Stomach smooth muscle (tissue), 2 donors: Measurements from ENCODE around the gene ORAI3.

Experiments
- H3K27ac ChIP-seq: one replicate; pipeline ENCODE4 v1.7.0; 2013; ENCODE audit warnings: mild to moderate bottlenecking, low read length, inconsistent platforms
- H3K27me3 ChIP-seq, 2 donors: one replicate each; pipeline ENCODE4 v1.7.0; 2013; ENCODE audit warnings: low read length in 2 of 2; ENCODE audit not compliant: insufficient read depth in 2 of 2, control insufficient read depth in 1 of 2
- H3K36me3 ChIP-seq, 2 donors: one replicate each; pipeline ENCODE4 v1.7.0; 2013; ENCODE audit warnings: low read length in 2 of 2; ENCODE audit not compliant: control insufficient read depth in 2 of 2, insufficient read depth in 2 of 2
- H3K4me1 ChIP-seq: one replicate; pipeline ENCODE4 v1.7.0; 2013; ENCODE audit warnings: low read length; ENCODE audit not compliant: control insufficient read depth, insufficient read depth
- H3K4me3 ChIP-seq, 2 donors: one replicate each; pipeline ENCODE4 v1.7.0; 2013; ENCODE audit warnings: low read length in 2 of 2
- H3K9ac ChIP-seq, 2 donors: one replicate each; pipeline ENCODE4 v1.7.0; 2013; ENCODE audit warnings: low read length in 2 of 2, mild to moderate bottlenecking in 1 of 2
- H3K9me3 ChIP-seq, 2 donors: one replicate each; pipeline ENCODE4 v1.7.0; 2013; ENCODE audit warnings: low read length in 2 of 2; ENCODE audit not compliant: control insufficient read depth in 2 of 2
- donor health status: healthy.
- donor health status: Pancreatic carcinoma.

ORAI3 gene

DNA sequence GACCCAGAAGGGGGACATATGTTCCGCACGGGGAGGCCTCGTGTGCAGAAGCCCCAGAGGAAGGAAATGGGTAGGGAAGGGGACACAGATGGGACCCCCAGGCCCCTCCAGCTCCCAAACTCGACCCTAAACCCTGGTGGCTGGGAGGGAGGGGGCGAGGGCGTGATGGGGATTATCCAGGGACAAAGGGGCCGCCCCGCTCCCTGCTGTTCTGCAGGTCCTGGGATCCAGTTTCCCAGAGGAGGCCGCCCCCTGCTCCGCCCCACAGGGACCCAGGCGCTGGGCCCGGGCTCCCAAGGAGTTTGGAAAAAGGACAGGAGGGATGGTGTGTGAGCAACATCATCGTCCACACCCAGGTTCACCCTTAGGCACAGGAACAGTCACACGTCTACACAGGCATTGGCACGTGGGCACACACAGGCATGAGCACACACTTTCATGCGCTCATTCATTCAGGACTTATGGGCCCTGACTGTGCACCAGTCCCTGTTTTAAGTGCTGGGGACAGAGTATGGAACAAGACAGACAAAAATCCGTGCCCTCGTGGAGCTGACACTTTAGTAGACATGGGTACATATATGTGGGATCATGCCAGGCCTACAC is 38.3 kb upstream of the ORAI3 start:
- Histone ChIP-seq H3K4me1 (no peaks in the 10 kb centered on the region), H3K9me3 (no peaks in the 10 kb centered on the region), H3K9ac (no peak overlapping the region), H3K27ac (no peak overlapping the region), H3K4me3 (no peak overlapping the region), H3K27me3 (no peaks in the 10 kb centered on the region), H3K36me3 (peaks cover 0 to 3% of the 10 kb centered on the region in 2 donors)

GRCh38 chr16:30912794-30913412 is 36.0 kb upstream of the ORAI3 start:
- Histone ChIP-seq H3K9me3 (no peaks in the 10 kb centered on the region), H3K4me3 (no peak overlapping the region), H3K36me3 (no peaks in the 10 kb centered on the region), H3K9ac (no peak overlapping the region), H3K27me3 (no peaks in the 10 kb centered on the region), H3K27ac (no peak overlapping the region), H3K4me1 (no peaks in the 10 kb centered on the region)

DNA sequence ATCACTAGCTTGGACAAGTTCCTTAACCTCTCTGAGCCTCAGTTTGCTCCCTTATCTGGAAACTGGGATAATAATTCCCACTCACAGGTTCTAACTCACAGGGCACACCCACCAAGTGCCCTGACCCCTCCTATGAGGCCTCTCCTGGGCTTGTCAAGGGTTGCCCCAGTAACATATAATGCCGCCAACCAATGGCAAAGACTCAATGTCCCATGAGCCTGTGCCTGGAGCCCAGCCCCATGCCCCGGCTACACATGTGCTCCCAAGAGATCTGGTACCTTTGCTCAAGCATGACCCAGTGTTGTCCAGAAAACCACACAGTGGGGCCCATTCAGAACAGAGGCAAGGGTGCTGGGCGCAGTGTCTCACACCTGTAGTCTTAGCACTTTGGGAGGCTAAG is 34.0 kb upstream of the ORAI3 start:
- H3K36me3 ChIP-seq: no peaks in the 10 kb centered on the region
- H3K4me3 ChIP-seq: no peak overlapping the region

GRCh38 chr16:30918614-30919013 is 30.3 kb upstream of the ORAI3 start:
- H3K9me3 ChIP-seq: no peaks in the 10 kb centered on the region
- no peak overlapping the region for H3K9ac ChIP-seq
- no peaks in the 10 kb centered on the region for H3K27me3 ChIP-seq
- no peaks in the 10 kb centered on the region for H3K36me3 ChIP-seq
- peaks cover 11% of the 10 kb centered on the region for H3K4me1 ChIP-seq
- no peak overlapping the region for H3K27ac ChIP-seq
- no peak overlapping the region for H3K4me3 ChIP-seq

More for the DNA sequence above, 34.0 kb upstream of the ORAI3 start:
- no peaks in the 10 kb centered on the region for H3K27me3 ChIP-seq
- no peaks in the 10 kb centered on the region for H3K9me3 ChIP-seq
- H3K27ac ChIP-seq: no peak overlapping the region
- H3K9ac ChIP-seq: no peak overlapping the region
- H3K4me1 ChIP-seq: no peaks in the 10 kb centered on the region

GRCh38 chr16:30920891-30921290 is 28.0 kb upstream of the ORAI3 start:
- Histone ChIP-seq H3K4me3 (no peak overlapping the region), H3K4me1 (peaks cover 20% of the 10 kb centered on the region), H3K36me3 (no peaks in the 10 kb centered on the region), H3K27ac (no peak overlapping the region), H3K9me3 (no peaks in the 10 kb centered on the region), H3K27me3 (no peaks in the 10 kb centered on the region), H3K9ac (no peak overlapping the region)

DNA sequence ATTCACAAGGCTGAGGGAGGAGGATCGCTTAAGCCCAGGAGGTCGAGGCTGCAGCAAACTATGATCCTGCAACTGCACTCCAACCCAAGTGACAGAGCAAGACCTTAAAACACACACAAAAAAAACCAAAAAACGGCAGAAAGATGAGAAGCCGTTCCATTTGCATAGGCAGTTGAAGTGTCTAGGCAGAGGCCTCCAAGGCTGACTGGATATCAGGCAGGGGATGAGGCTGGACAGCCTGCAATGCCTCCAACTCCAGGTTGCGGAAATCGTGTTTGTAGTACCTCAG is 27.5 kb upstream of the ORAI3 start:
- Histone ChIP-seq H3K4me1 (peaks cover 20% of the 10 kb centered on the region), H3K9me3 (no peaks in the 10 kb centered on the region), H3K4me3 (peak overlapping the region; percentile 86 to 95), H3K9ac (peak overlapping the region; percentile 68 to 76), H3K36me3 (no peaks in the 10 kb centered on the region), H3K27ac (peak overlapping the region; percentile 97), H3K27me3 (no peaks in the 10 kb centered on the region)

DNA sequence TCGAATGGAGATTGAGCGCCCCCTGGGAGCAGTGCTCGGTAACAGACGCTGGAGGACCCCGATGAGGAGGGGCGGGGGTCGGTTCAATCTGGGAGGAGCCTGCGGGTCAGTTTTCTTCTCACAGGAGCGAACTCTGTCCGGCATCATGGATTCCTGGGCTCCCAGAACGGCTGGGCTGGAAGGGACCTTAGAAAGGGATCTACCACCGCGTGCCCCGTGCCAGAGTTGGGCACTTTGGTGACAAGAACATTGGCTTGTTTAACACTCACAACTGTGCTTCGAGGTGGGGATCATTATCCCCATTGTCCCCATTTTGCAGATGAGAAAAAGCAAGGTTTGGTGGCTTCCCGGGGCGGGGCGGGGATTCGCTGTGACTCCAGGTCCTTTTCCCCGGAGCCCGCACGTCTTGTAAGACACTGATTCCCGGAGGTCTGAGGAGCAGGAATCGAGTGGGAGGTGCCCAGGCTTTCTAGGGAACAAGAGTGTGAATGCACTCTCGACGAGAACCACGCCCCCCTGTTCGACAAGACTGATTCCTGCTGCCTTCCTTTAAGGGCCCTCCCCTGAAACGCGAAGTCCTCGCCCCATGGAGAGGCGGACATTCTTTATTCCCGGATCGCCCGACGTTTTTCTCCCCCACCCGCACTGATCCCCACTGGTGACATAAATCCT is 27.0 kb upstream of the ORAI3 start:
- Histone ChIP-seq H3K9ac (peak overlapping the region; percentile 68 to 76), H3K4me1 (peaks cover 20% of the 10 kb centered on the region), H3K27me3 (no peaks in the 10 kb centered on the region), H3K27ac (peak overlapping the region; percentile 97), H3K36me3 (no peaks in the 10 kb centered on the region), H3K9me3 (no peaks in the 10 kb centered on the region), H3K4me3 (peak overlapping the region; percentile 86 to 95)

GRCh38 chr16:30922420-30922959 is 26.4 kb upstream of the ORAI3 start:
- H3K9ac ChIP-seq: peak overlapping the region; percentile 76 to 96
- H3K4me1 ChIP-seq: peaks cover 20% of the 10 kb centered on the region
- no peaks in the 10 kb centered on the region for H3K27me3 ChIP-seq
- peak overlapping the region; percentile 86 to 95 for H3K4me3 ChIP-seq
- H3K27ac ChIP-seq: peak overlapping the region; percentile 97
- H3K9me3 ChIP-seq: no peaks in the 10 kb centered on the region
- H3K36me3 ChIP-seq: no peaks in the 10 kb centered on the region

GRCh38 chr16:30922960-30923535 is 25.8 kb upstream of the ORAI3 start:
- Histone ChIP-seq H3K36me3 (no peaks in the 10 kb centered on the region), H3K4me1 (peaks cover 22% of the 10 kb centered on the region), H3K9ac (peak overlapping the region; percentile 70 to 96), H3K9me3 (no peaks in the 10 kb centered on the region), H3K4me3 (peak overlapping the region; percentile 81 to 95), H3K27me3 (no peaks in the 10 kb centered on the region), H3K27ac (peak overlapping the region; percentile 97)

- Histone ChIP-seq H3K9ac (peak within 1 kb of the TSS; percentile 70 to 96), H3K4me1 (peaks cover 23% of the 10 kb centered on the region), H3K27me3 (no peaks in the 10 kb centered on the region), H3K27ac (peak within 1 kb of the TSS; percentile 97), H3K9me3 (no peaks in the 10 kb centered on the region), H3K36me3 (no peaks in the 10 kb centered on the region), H3K4me3 (peak within 1 kb of the TSS; percentile 81 to 95)
Measured at GRCh38 chr16:30923554-30924075, 25.3 kb upstream of the ORAI3 start, which contains the start of gene FBXL19. Gene FBXL19 (plus strand): TSS chr16:30923572. CDS start chr16:30925755, 2,183 bp downstream.
